ENCODE results near the gene FAM222B.

Gene FAM222B

GRCh38 chr17:28710861-28711722 lies 131.5 kb downstream of the FAM222B start:
- DNase-seq = peak; percentile 95

- DNase-seq = no peak
These were observed 135.3 kb downstream of the FAM222B start for GRCh38 chr17:28707339-28707720.

GRCh38 chr17:28706471-28707338 lies 135.9 kb downstream of the FAM222B start:
- DNase-seq = no peak
